GM21723 (cell line): Measurements from ENCODE around the gene PDE3B.
"Not testable (repeated sequence)": the region's sequence is repeated elsewhere in the genome, so short reads cannot be mapped to it uniquely, and the experiment has no call there.

ENCODE experiments used
- ATAC-seq: cut with Tn5 transposase; IDR thresholded peaks from one replicate; pipeline ENCODE4 v1.9.1; 2021; ENCODE audit warnings: mild to moderate bottlenecking, moderate library complexity; ENCODE audit not compliant: unreplicated experiment

PDE3B gene

DNA sequence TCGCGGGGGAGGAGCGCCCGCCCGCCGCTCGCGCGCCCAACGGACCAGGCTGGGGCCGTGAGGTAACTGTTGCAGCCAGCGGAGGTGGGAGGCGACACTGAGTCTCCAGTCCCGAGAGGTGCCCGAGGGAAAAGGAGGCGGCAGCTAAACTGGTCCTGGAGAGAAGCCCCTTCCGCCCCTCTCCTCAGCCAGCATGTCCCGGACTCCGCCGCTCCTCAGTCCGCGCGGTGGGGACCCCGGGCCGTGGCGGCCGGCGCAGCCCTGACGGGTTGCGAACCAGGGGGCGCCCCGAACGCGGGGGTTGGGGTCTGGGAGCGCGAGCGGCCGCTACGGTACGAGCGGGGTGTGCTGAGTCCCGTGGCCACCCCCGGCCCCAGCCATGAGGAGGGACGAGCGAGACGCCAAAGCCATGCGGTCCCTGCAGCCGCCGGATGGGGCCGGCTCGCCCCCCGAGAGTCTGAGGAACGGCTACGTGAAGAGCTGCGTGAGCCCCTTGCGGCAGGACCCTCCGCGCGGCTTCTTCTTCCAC is at the start of gene PDE3B:
Gene PDE3B (plus strand): TSS at position 108 of the 529 bp plus-strand sequence. CDS start 272 bp downstream, at position 380.
- peak; percentile 78 for ATAC-seq

DNA sequence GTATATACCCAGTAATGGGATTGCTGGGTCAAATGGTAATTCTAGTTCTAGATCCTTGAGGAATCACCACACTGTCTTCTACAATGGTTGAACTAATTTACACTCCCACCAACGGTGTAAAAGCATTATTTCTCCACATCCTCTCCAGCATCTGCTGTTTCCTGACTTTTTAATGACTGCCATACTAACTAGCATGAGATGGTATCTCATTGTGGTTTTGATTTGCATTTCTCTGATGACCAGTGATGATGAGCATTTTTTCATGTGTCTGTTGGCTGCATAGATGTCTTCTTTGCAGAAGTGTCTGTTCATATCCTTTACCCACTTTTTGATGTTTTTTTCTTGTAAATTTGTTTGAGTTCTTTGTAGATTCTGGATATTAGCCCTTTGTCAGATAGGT is 48.3 kb upstream of the PDE3B start:
- not testable (repeated sequence) for ATAC-seq

DNA sequence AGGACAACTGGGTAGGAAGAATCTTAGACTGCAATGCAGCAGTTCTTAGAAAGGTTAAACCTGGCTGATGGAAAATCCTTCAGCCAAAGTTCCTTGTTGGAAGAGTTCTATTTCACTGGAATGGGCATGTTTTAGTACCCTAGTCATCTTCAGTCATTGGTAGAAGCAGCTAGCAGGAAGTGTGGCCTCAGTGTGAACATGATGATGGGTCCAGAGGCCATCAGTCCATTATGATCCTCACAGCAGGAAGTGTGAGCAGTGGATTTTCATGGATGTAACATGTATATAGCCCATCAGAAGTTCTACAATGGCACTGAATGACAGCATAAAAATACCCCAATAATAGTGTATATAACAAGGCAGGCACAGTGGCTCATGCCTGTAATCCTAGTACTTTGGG is 35.9 kb upstream of the PDE3B start:
- ATAC-seq = no peak

GRCh38 chr11:14609902-14610301 is 33.7 kb upstream of the PDE3B start:
- no peak for ATAC-seq

DNA sequence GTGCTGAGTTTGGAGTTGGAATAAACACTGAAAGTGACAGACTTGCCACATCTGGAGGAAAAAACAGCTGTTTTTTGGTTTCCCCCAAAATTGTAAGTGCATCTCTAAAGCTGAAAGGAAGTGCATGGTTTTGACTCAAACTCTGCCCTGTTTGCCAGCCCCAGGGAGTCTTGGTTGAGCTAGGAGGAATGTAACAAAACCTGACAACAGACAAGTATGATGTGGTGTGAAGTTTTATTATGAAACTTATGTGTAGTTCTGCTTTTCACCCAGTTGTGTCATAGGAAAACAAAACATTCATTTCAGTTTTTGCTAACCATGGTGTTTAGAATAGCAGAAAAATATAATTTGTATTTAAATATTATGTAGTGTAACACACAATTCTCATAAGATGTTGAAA is 31.7 kb upstream of the PDE3B start:
- no peak for ATAC-seq

DNA sequence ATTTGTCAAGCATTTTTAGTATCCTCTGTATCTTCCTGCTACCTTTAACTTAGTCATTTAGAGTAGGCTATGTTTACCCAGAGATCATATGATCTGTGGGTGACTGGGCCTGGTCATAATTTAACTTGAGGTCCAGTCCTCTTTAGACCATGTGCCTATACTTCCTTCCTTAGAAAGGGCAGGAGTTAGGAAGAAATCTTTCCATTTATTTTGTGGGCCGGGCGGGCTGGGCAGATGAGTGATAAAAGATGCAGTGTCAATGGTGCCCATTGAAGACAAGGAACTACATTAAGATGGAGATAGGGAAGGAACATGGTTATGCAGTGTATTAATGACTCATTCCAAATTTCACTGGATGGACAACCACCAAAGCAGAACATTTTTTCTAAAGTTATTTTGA is 30.9 kb upstream of the PDE3B start:
- no peak for ATAC-seq

DNA sequence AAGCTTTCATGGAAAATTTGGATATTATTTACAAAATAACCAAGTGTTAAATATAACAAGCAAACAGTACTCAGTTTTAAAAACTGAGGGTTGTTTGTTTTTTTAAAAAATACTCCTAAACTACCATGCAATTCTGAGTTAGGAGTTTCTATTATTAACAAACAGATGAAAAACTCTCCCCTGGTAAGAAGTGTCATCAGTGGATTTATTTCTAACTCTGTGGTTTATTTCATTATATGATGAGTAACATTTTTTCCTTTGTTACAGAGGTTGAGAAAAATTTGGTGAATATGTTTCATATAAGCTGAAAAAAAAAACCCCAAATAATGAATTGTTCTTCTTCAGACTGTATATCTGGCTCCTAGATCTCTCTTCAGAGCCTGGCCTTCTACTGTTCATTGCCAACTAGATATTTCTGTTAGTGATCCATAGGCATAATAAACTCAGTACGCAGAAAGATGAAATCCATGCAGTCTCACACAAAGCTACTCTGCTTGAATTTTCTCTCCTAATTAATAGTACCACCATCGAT is 29.4 kb upstream of the PDE3B start:
- no peak for ATAC-seq

GRCh38 chr11:14617241-14618027 is 26.2 kb upstream of the PDE3B start:
- ATAC-seq = no peak

DNA sequence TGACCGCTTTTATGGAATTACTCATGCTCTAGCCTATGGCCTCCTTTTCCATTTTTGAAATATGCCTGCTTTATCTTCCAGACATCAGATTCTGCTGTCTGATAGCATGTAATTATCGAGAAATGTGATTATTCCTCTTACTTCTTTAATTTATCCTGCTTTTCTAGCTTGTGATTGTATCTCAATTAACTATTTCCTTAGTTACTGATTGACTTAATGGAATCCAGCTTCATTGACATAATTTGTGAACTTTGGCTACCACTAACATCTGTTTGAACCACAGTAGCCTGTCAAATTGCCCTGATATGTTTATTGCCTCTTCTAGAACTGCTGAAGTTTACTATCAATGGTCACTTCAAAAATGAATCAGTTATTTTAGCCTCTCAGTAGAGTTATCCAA is 25.5 kb upstream of the PDE3B start:
- no peak for ATAC-seq

DNA sequence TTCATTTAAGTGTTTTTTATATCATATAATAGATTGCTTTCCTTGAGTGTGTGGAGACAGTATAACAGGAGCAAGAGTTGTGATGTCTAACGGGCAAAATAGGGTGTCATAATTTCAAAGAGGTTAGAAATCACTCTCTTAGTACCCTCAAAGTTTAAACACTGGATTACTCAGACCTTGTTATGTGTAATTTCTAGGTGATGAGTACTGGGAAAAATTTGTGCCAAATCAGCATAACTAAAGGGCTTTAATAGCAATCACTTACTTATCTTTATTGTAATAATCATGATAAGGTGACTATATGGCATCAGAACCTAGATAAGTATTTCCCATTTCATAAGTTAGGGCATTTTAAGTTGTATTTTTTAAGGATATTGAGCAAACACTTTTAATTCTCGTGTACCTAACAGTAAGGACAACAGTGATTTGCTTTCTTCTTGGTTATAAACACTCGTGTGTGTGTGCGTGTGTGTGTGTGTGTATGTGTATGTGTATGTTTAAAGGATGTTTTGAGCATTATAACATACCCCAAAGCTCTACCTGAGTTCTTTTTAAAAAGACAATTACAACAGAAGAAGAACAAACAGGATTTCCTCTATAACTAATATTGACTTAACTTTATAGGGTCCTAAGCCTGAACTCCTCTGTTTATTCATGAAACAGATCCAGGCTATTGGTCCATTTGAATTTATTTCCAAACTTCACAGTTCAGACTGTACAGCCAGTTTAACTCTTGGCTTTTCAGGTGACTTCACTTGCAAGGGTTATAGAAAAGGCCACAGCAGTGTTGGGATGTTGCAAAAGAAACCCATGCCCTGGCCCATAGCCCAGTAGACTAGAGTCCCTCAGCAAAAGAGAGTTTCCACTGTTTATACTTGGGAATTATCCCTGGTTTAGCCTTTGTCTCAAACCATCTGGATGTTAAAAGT is 23.7 kb upstream of the PDE3B start:
- ATAC-seq = no peak

GRCh38 chr11:14622223-14622954 is 21.2 kb upstream of the PDE3B start:
- ATAC-seq = no peak

DNA sequence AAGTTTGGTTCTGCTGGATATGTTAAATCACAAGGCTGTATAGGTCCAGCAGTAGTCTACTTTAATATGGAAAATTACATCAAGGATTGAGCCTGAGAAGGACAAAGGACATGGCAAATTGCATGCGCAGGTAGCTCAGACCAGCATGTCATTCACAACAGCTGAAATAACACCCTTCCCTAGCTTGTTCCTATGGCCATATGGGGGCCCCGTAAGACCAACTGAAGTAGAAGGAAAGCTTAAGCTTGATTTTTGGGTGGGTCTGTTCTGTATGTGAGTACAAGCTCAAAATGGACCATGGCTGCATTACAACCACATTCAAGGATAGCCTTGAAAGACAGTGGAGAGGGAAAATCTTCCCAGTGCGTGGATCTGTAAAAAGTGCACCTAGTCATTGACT is 20.6 kb upstream of the PDE3B start:
- no peak for ATAC-seq

GRCh38 chr11:14625586-14626205 is 17.9 kb upstream of the PDE3B start:
- peak; percentile 67 for ATAC-seq

DNA sequence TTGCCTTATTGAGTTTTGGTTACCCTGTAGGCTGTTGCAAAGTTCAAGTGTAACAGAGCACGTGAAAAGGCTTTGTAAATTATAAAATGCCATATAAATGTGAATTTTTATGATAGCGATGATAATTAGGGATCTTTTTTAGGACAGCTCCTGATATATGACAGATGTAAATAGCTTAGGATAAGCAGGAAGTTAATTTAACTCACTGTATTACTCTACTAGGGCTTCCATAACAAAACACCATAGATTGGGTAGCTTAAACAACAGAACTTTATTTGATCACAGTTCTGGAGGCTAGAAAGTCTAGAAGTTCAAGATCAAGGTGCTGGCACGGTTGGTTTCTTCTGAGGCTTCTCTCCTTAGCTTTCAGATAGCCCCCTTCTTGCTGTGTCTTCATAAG is 17.0 kb upstream of the PDE3B start:
- ATAC-seq = no peak

- not testable (repeated sequence) for ATAC-seq
These were observed 9.9 kb upstream of the PDE3B start for GRCh38 chr11:14633506-14634224.

DNA sequence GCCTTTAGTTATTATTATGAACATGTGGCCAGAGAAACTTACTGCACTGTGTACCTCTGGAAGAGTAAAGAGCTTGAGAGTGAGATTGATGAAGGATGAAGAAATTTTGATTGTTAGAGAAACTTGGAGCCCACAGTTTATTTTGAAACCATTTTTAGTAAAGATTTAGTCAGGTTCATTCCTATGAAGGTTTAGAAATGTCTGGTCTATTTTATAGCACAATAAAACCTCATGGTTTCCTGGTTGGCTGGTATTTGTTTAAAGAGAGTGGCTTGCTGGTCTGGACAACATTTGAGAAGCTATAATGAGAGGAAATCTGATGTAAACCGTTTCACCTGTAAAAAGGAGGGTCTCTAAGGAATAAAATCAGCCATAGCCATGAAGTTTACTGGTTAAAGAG is 8.8 kb upstream of the PDE3B start:
- ATAC-seq = no peak

- ATAC-seq = no peak
These were observed 8.1 kb upstream of the PDE3B start for GRCh38 chr11:14635546-14635945.

DNA sequence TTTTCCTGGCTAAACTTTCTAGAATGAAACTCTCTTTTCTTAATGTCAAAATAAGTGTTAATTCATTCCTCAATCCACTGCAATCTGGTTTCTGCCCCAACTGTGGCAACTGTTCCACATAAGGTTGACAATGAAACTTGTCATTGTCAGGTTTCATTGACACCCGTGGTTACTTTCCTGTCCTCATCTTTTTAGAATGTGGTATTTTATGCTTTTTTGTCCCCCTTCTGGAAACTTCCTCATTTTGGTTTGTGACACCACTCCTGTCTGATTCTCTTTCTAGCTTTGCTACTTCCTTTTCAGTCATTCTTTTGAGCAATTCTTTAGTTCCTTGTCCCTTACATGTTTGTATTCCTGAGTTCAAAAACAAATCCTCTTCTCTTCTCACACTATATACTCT is 7.5 kb upstream of the PDE3B start:
- ATAC-seq = peak; percentile 71

- ATAC-seq = no peak
These were observed 5.7 kb upstream of the PDE3B start for GRCh38 chr11:14637868-14638409.
